ENCODE measurements around the gene MGST3. TPM values are rescaled to one million over a fixed set of nuclear protein-coding genes. Genes with fewer than 3 reads are reported as not detected.
"Not testable (repeated sequence)": the region's sequence is repeated elsewhere in the genome, so short reads cannot be mapped to it uniquely, and the experiment has no call there.

Gene MGST3
- polyA plus RNA-seq, 1 donor (not counting 4 experiments of a cell fraction or from before 2014, with no cell fraction given): 319 TPM

DNA sequence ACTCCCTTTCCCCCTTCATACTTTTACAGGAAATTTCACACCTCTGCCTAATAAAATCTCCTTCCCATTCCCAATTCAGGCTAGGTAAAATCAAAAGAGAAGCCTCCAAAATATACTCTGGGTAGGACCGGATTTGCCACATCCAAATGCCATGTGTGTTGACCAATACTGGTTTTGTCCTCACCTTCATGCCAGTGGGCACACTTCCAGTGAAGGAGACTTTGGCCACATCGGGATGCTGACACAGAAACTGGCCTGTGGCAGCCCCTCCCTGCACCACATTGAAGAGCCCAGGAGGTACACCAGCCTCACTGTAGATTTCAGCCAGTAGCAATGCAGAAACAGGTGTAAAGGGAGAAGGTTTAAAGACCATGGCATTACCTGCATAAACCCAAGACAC lies 49.3 kb downstream of the MGST3 start:
- Histone ChIP-seq H3K9me1 (ENCODE audit: control insufficient read depth, extremely low read depth, insufficient read depth, low read length) (no peaks in the 10 kb centered on the region), H3K36me3 (ENCODE audit: control insufficient read depth in 2 of 2, extremely low read depth in 1 of 2, insufficient read depth in 2 of 2, low read length in 2 of 2) (peaks cover 17 to 24% of the 10 kb centered on the region in 2 experiments), H2AFZ (ENCODE audit: control insufficient read depth, low read length) (no peak overlapping the region), H3K4me2 (ENCODE audit: control insufficient read depth, extremely low read depth, insufficient read depth, low read depth, low read length) (no peak overlapping the region), H3K27ac (ENCODE audit: control insufficient read depth, insufficient read depth, low read length) (no peak overlapping the region), H4K20me1 (ENCODE audit: control insufficient read depth, extremely low read depth, insufficient read depth, low read length) (no peaks in the 10 kb centered on the region), H3K27me3 (ENCODE audit: control insufficient read depth, extremely low read depth, insufficient read depth, low read length) (no peaks in the 10 kb centered on the region), H3K4me3 (ENCODE audit: control insufficient read depth in 2 of 3, extremely low read depth in 1 of 3, insufficient read depth in 2 of 3, low read depth in 1 of 3, low read length in 3 of 3) (no peak overlapping the region), H3K79me2 (ENCODE audit: control insufficient read depth, insufficient read depth, low read length) (peaks cover 6% of the 10 kb centered on the region), H3K9ac (ENCODE audit: control insufficient read depth, extremely low read depth, insufficient read depth, low read length) (no peak overlapping the region), H3K4me1 (ENCODE audit: control insufficient read depth, extremely low read depth, insufficient read depth, low read length) (no peaks in the 10 kb centered on the region), H3K9me3 (ENCODE audit: control insufficient read depth, low read depth, low read length) (no peaks in the 10 kb centered on the region)
- FAIRE-seq: no peak
- dilution Hi-C loops (cut with MboI; ENCODE audit: extremely low pct_ligation_motif_present, low sequenced_read_pairs): no loop called here
- DNase-seq (ENCODE audit: low read depth, low spot score): no peak
- TF ChIP-seq EZH2 (IDR thresholded peaks at IDR 0.05; ENCODE audit: low read length): no peak
- TF ChIP-seq, protein P1, sequence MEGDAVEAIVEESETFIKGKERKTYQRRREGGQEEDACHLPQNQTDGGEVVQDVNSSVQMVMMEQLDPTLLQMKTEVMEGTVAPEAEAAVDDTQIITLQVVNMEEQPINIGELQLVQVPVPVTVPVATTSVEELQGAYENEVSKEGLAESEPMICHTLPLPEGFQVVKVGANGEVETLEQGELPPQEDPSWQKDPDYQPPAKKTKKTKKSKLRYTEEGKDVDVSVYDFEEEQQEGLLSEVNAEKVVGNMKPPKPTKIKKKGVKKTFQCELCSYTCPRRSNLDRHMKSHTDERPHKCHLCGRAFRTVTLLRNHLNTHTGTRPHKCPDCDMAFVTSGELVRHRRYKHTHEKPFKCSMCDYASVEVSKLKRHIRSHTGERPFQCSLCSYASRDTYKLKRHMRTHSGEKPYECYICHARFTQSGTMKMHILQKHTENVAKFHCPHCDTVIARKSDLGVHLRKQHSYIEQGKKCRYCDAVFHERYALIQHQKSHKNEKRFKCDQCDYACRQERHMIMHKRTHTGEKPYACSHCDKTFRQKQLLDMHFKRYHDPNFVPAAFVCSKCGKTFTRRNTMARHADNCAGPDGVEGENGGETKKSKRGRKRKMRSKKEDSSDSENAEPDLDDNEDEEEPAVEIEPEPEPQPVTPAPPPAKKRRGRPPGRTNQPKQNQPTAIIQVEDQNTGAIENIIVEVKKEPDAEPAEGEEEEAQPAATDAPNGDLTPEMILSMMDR (optimal IDR thresholded peaks at IDR 0.05 in 1 of 3, IDR thresholded peaks at IDR 0.05 in 1 of 3, conservative IDR thresholded peaks at IDR 0.05 in 1 of 3; ENCODE audit: extremely low read depth in 1 of 3, insufficient read depth in 2 of 3, low read length in 3 of 3): no peak

DNA sequence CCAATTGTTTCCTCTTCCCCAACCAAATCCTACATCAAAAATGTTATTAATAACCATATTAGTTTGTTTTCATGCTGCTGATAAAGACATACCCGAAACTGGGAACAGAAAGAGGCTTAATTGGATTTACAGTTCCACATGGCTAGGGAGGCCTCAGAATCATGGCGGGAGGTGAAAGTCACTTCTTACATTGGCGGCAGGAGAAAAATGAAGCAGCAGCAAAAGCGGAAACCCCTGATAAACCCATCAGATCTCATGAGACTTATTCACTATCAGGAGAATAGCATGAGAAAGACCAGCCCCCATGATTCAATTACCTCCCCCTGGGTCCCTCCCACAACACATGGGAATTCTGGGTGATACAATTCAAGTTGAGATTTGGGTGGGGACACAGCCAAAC lies 49.7 kb downstream of the MGST3 start:
- H3K27me3 ChIP-seq (ENCODE audit: control insufficient read depth, extremely low read depth, insufficient read depth, low read length); H3K27ac ChIP-seq (ENCODE audit: control insufficient read depth, insufficient read depth, low read length); H3K9ac ChIP-seq (ENCODE audit: control insufficient read depth, extremely low read depth, insufficient read depth, low read length); H4K20me1 ChIP-seq (ENCODE audit: control insufficient read depth, extremely low read depth, insufficient read depth, low read length); FAIRE-seq; dilution Hi-C loops (cut with MboI; ENCODE audit: extremely low pct_ligation_motif_present, low sequenced_read_pairs); H3K9me3 ChIP-seq (ENCODE audit: control insufficient read depth, low read depth, low read length); H3K9me1 ChIP-seq (ENCODE audit: control insufficient read depth, extremely low read depth, insufficient read depth, low read length); H2AFZ ChIP-seq (ENCODE audit: control insufficient read depth, low read length); H3K4me2 ChIP-seq (ENCODE audit: control insufficient read depth, extremely low read depth, insufficient read depth, low read depth, low read length); H3K4me3 ChIP-seq (ENCODE audit: control insufficient read depth in 2 of 3, extremely low read depth in 1 of 3, insufficient read depth in 2 of 3, low read depth in 1 of 3, low read length in 3 of 3); DNase-seq (ENCODE audit: low read depth, low spot score); H3K4me1 ChIP-seq (ENCODE audit: control insufficient read depth, extremely low read depth, insufficient read depth, low read length): not testable (repeated sequence)
- Histone ChIP-seq H3K79me2 (ENCODE audit: control insufficient read depth, insufficient read depth, low read length) (peaks cover 11% of the 10 kb centered on the region), H3K36me3 (ENCODE audit: control insufficient read depth in 2 of 2, extremely low read depth in 1 of 2, insufficient read depth in 2 of 2, low read length in 2 of 2) (peaks cover 17 to 28% of the 10 kb centered on the region in 2 experiments)

DNA sequence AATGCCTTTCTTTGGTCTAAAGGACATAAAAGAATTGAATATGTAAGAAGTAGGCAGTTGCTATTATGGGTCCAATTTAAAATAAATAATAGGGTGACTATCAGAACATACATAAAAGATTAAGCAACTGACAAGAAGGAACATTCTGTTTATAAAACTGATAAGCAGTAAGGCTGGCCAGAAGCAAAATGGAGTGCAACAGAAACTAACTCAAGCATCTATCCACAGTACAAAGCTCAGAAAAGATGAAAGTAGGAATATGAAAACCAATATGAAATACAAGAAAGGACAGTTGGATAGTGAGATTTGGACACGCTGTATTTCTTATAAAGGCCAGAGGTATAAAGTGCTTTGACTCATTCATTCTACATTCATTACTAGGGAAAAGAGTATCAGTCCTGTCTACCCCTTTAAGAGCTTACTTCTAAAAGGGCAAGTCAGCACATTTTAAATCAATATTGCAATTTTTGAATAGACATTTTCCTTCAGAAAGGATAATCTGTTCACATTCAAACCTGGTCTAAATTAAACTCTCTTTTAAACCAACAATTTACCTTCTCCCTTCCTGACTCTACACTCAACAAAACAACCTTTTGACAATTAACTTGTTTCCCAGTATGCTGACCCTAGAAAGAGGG lies 52.9 kb downstream of the MGST3 start:
- Histone ChIP-seq H3K4me1 (ENCODE audit: control insufficient read depth, extremely low read depth, insufficient read depth, low read length) (no peaks in the 10 kb centered on the region), H3K79me2 (ENCODE audit: control insufficient read depth, insufficient read depth, low read length) (peaks cover 36% of the 10 kb centered on the region), H3K27me3 (ENCODE audit: control insufficient read depth, extremely low read depth, insufficient read depth, low read length) (no peaks in the 10 kb centered on the region), H3K9me1 (ENCODE audit: control insufficient read depth, extremely low read depth, insufficient read depth, low read length) (no peaks in the 10 kb centered on the region), H3K9ac (ENCODE audit: control insufficient read depth, extremely low read depth, insufficient read depth, low read length) (no peak overlapping the region), H3K27ac (ENCODE audit: control insufficient read depth, insufficient read depth, low read length) (no peak overlapping the region), H2AFZ (ENCODE audit: control insufficient read depth, low read length) (no peak overlapping the region), H3K9me3 (ENCODE audit: control insufficient read depth, low read depth, low read length) (no peaks in the 10 kb centered on the region), H3K36me3 (ENCODE audit: control insufficient read depth in 2 of 2, extremely low read depth in 1 of 2, insufficient read depth in 2 of 2, low read length in 2 of 2) (peaks cover 13 to 23% of the 10 kb centered on the region in 2 experiments), H3K4me3 (ENCODE audit: control insufficient read depth in 2 of 3, extremely low read depth in 1 of 3, insufficient read depth in 2 of 3, low read depth in 1 of 3, low read length in 3 of 3) (no peak overlapping the region), H3K4me2 (ENCODE audit: control insufficient read depth, extremely low read depth, insufficient read depth, low read depth, low read length) (no peak overlapping the region), H4K20me1 (ENCODE audit: control insufficient read depth, extremely low read depth, insufficient read depth, low read length) (no peaks in the 10 kb centered on the region)
- no peak for FAIRE-seq
- TF ChIP-seq, protein P1 (optimal IDR thresholded peaks at IDR 0.05 in 1 of 3, IDR thresholded peaks at IDR 0.05 in 1 of 3, conservative IDR thresholded peaks at IDR 0.05 in 1 of 3; ENCODE audit: extremely low read depth in 1 of 3, insufficient read depth in 2 of 3, low read length in 3 of 3): no peak
- no peak for TF ChIP-seq EZH2 (IDR thresholded peaks at IDR 0.05; ENCODE audit: low read length)
- dilution Hi-C loops (cut with MboI; ENCODE audit: extremely low pct_ligation_motif_present, low sequenced_read_pairs): no loop called here
- no peak for DNase-seq (ENCODE audit: low read depth, low spot score)

Data from keratinocyte (primary cell).